A549 (cell line): ENCODE measurements around the gene SH3BP5L.

Experiments
- CTCF ChIP-seq: fragments of >200 bp; sonication (Bioruptor Twin); formaldehyde crosslinking; IDR thresholded peaks from 3 replicates; pipeline ENCODE4 v1.5.1; 2016
- JUN ChIP-seq, 2 experiments: fragments of >200 bp; sonication (Bioruptor Twin); formaldehyde crosslinking; IDR thresholded peaks; 2 replicates in 1 of 2; 3 replicates in 1 of 2; pipeline ENCODE4 v1.6.1; 2016 to 2017
- MAZ ChIP-seq: fragments of 150-350 bp; IDR thresholded peaks from 2 replicates; pipeline ENCODE4 v1.6.1; 2014; ENCODE audit warnings: antibody characterized with exemption, low read depth, low read length, borderline replicate concordance
- MYC ChIP-seq: IDR thresholded peaks from 2 replicates; pipeline ENCODE4 v1.6.1; 2012; ENCODE audit warnings: mild to moderate bottlenecking, inconsistent platforms, low read length, improper control_type of control experiment, borderline replicate concordance
- POLR2A ChIP-seq: IDR thresholded peaks from 2 replicates; pipeline ENCODE4 v1.6.1; 2012; ENCODE audit warnings: mild to moderate bottlenecking, low read length
- RAD21 ChIP-seq, 2 experiments: fragments of >200 bp in 1 of 2; sonication (Bioruptor Twin) in 1 of 2; formaldehyde crosslinking in 1 of 2; IDR thresholded peaks in 1 of 2; conservative IDR thresholded peaks in 1 of 2; 2 replicates in 1 of 2; 3 replicates in 1 of 2; pipeline ENCODE4 v1.6.1; 2012 to 2018; ENCODE audit warnings: inconsistent platforms in 1 of 2
- REST ChIP-seq: fragments of 200-600 bp; sonication (generic); IDR thresholded peaks from 2 replicates; pipeline ENCODE4 v1.6.1; 2016; ENCODE audit warnings: antibody characterized with exemption, mild to moderate bottlenecking, moderate library complexity

- TF ChIP-seq CTCF (no peak), REST (no peak), POLR2A (no peak), RAD21 (conservative IDR thresholded peaks at IDR 0.05 in 1 of 2, IDR thresholded peaks at IDR 0.05 in 1 of 2) (no peak), MAZ (no peak), JUN (IDR thresholded peaks at IDR 0.05) (no peak), MYC (no peak)
These were observed 36.9 kb upstream of the SH3BP5L start for GRCh38 chr1:248862695-248862997.
